ENCODE measurements around the gene CRELD2. TPM values are rescaled to one million over a fixed set of nuclear protein-coding genes. Genes with fewer than 3 reads are reported as not detected.

CRELD2 gene
- total RNA-seq, 3 donors from 2014 or later (not counting 1 experiment from before 2014, with no cell fraction given): 45.1 to 69.8 (median 48.5) TPM

DNA sequence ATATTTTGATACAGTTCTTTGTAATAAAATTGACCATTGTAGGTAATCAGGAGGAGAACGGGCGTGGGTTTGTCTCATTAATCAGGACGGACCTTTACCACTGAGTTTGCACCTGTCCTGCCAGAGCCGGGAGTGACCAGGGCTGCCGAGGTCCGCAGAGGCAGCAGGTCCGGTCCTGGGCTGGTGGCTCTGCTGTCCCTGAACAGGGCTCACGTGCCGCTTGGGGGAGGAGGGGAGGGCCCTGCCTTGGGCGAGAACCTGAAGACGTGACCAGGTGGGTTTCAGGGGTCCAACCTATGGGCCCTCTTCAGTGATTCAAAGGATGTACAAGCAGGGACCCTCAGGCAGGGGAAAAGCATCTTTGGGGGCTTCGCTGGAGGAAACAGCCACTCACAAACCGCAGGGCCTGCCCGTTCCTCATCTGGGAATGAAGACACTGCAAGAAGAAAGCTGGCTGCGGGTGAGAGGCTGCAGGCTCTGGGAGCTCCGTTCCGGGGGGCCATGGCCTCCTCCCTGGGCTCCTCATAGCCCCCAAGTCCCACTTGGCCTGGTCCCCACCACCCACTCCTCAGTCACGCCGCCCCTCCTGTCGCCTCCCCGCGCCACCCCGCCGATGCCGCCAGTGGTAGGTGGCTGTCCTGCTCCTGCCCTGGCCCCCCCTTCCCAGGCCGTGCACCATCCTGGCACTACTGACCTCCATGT, 9.2 kb downstream of the CRELD2 start:
- H3K4me3 ChIP-seq (ENCODE audit: low read length): no peak overlapping the region
- no peaks in the 10 kb centered on the region for H3K27me3 Mint-ChIP-seq (ENCODE audit: low read depth in 2 of 2)
- H3K9me3 Mint-ChIP-seq: no peaks in the 10 kb centered on the region
- DNase-seq: no peak
- no peaks in the 10 kb centered on the region for H3K36me3 Mint-ChIP-seq
- ATAC-seq: no peak
- no peaks in the 10 kb centered on the region for H3K27me3 ChIP-seq (ENCODE audit: control insufficient read depth, insufficient read depth, low read length)
- H3K27ac ChIP-seq (ENCODE audit: low read length): no peak overlapping the region
- intact Hi-C loops (cut with micrococcal nuclease): no loop called here
- H3K4me1 ChIP-seq (ENCODE audit: control insufficient read depth, insufficient read depth, low read length): peaks cover 42% of the 10 kb centered on the region
- TF ChIP-seq, protein P1, sequence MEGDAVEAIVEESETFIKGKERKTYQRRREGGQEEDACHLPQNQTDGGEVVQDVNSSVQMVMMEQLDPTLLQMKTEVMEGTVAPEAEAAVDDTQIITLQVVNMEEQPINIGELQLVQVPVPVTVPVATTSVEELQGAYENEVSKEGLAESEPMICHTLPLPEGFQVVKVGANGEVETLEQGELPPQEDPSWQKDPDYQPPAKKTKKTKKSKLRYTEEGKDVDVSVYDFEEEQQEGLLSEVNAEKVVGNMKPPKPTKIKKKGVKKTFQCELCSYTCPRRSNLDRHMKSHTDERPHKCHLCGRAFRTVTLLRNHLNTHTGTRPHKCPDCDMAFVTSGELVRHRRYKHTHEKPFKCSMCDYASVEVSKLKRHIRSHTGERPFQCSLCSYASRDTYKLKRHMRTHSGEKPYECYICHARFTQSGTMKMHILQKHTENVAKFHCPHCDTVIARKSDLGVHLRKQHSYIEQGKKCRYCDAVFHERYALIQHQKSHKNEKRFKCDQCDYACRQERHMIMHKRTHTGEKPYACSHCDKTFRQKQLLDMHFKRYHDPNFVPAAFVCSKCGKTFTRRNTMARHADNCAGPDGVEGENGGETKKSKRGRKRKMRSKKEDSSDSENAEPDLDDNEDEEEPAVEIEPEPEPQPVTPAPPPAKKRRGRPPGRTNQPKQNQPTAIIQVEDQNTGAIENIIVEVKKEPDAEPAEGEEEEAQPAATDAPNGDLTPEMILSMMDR (IDR thresholded peaks at IDR 0.05): no peak
- H3K27ac Mint-ChIP-seq: peak overlapping the region in 1 of 2 donors; percentile 62
- H3K4me3 Mint-ChIP-seq: no peak overlapping the region
- no peaks in the 10 kb centered on the region for H3K9me3 ChIP-seq (ENCODE audit: control insufficient read depth, insufficient read depth, low read length)
- 97% methylated on average over 26 of the region's 26 CpGs for WGBS (ENCODE audit: insufficient coverage)
- H3K4me1 Mint-ChIP-seq: peaks cover 20% of the 10 kb centered on the region in 2 donors
- H3K36me3 ChIP-seq (ENCODE audit: control insufficient read depth, insufficient read depth, low read length): no peaks in the 10 kb centered on the region

DNA sequence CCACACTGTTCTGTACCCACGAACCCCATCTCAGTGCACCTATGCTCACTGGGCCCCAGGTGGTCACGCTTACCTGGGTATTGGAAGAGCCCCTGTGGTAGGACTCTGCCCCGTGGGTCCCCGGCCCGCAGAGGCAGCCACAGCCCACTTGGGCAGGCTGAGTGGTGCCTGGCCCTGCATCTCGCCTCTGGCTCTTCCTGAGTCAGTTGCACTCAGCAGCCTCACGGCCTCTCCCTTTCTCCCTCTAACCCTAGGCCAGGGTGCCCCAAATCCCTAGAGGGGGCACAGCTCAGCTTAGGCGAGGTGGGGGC, 9.7 kb downstream of the CRELD2 start:
- no peak overlapping the region for H3K27ac Mint-ChIP-seq
- intact Hi-C loops (cut with micrococcal nuclease): no loop called here

GRCh38 chr22:49928555-49929210, 10.2 kb downstream of the CRELD2 start:
- Mint-ChIP-seq H3K27ac (no peak overlapping the region), H3K36me3 (no peaks in the 10 kb centered on the region), H3K4me1 (peaks cover 25 to 26% of the 10 kb centered on the region in 2 donors), H3K4me3 (no peak overlapping the region), H3K9me3 (no peaks in the 10 kb centered on the region), H3K27me3 (ENCODE audit: low read depth in 2 of 2) (no peaks in the 10 kb centered on the region)
- no peaks in the 10 kb centered on the region for H3K9me3 ChIP-seq (ENCODE audit: control insufficient read depth, insufficient read depth, low read length)
- TF ChIP-seq, protein P1 (IDR thresholded peaks at IDR 0.05): no peak
- no peak overlapping the region for H3K27ac ChIP-seq (ENCODE audit: low read length)
- DNase-seq (no peak), ATAC-seq (no peak)
- no peaks in the 10 kb centered on the region for H3K27me3 ChIP-seq (ENCODE audit: control insufficient read depth, insufficient read depth, low read length)
- 64% methylated on average over 38 of the region's 38 CpGs for WGBS (ENCODE audit: insufficient coverage)
- no peaks in the 10 kb centered on the region for H3K36me3 ChIP-seq (ENCODE audit: control insufficient read depth, insufficient read depth, low read length)
- H3K4me3 ChIP-seq (ENCODE audit: low read length): no peak overlapping the region
- peaks cover 50% of the 10 kb centered on the region for H3K4me1 ChIP-seq (ENCODE audit: control insufficient read depth, insufficient read depth, low read length)
- intact Hi-C loops (cut with micrococcal nuclease): no loop called here

More for the DNA sequence above, 9.7 kb downstream of the CRELD2 start:
- 88% methylated on average over 8 of the region's 8 CpGs for WGBS (ENCODE audit: insufficient coverage)
- peaks cover 21 to 23% of the 10 kb centered on the region in 2 donors for H3K4me1 Mint-ChIP-seq
- no peaks in the 10 kb centered on the region for H3K9me3 Mint-ChIP-seq
- TF ChIP-seq, protein P1 (IDR thresholded peaks at IDR 0.05): no peak
- Histone ChIP-seq H3K36me3 (ENCODE audit: control insufficient read depth, insufficient read depth, low read length) (no peaks in the 10 kb centered on the region), H3K4me1 (ENCODE audit: control insufficient read depth, insufficient read depth, low read length) (peaks cover 45% of the 10 kb centered on the region), H3K4me3 (ENCODE audit: low read length) (no peak overlapping the region), H3K9me3 (ENCODE audit: control insufficient read depth, insufficient read depth, low read length) (no peaks in the 10 kb centered on the region), H3K27ac (ENCODE audit: low read length) (no peak overlapping the region), H3K27me3 (ENCODE audit: control insufficient read depth, insufficient read depth, low read length) (no peaks in the 10 kb centered on the region)
- DNase-seq: no peak
- H3K4me3 Mint-ChIP-seq: no peak overlapping the region
- no peaks in the 10 kb centered on the region for H3K36me3 Mint-ChIP-seq
- no peak for ATAC-seq
- H3K27me3 Mint-ChIP-seq (ENCODE audit: low read depth in 2 of 2): no peaks in the 10 kb centered on the region

All from natural killer cell (primary cell).